ENCODE results near the gene PRDM16.

DNA sequence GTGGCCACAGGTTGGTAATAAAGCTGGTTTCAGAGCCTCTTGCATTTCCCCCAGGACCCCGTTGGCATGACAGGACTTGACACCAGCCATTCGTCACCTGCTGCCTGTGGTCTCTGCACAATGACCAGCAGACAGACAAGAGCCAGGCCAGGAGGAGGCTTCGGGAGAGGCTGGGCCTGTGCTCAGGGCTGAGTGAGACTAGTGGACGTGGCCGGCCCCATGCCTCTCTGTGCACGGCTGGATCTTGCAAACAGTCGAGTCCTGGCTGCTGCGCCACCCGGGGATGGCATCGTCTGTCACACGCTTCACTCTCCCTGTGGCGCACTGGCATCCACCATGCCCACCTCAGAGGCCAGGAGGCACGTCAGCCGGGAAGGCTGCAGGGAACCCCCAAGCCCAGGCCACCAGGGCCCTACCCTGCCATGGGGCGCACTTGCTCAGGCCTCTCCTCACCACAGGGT, 208.0 kb downstream of the PRDM16 start:
- TF ChIP-seq FOXM1 (IDR thresholded peaks at IDR 0.05; ENCODE audit: low read depth) (no peak), JUND (IDR thresholded peaks at IDR 0.05) (no peak), GATA2 (CRISPR knock-in tag; IDR thresholded peaks at IDR 0.05) (no peak), YY1 (IDR thresholded peaks at IDR 0.05; ENCODE audit: low read depth) (no peak), TCF12 (IDR thresholded peaks at IDR 0.05) (no peak), RXRA (IDR thresholded peaks at IDR 0.05; ENCODE audit: borderline replicate concordance, low read depth) (no peak)
- TF ChIP-seq, protein P1, sequence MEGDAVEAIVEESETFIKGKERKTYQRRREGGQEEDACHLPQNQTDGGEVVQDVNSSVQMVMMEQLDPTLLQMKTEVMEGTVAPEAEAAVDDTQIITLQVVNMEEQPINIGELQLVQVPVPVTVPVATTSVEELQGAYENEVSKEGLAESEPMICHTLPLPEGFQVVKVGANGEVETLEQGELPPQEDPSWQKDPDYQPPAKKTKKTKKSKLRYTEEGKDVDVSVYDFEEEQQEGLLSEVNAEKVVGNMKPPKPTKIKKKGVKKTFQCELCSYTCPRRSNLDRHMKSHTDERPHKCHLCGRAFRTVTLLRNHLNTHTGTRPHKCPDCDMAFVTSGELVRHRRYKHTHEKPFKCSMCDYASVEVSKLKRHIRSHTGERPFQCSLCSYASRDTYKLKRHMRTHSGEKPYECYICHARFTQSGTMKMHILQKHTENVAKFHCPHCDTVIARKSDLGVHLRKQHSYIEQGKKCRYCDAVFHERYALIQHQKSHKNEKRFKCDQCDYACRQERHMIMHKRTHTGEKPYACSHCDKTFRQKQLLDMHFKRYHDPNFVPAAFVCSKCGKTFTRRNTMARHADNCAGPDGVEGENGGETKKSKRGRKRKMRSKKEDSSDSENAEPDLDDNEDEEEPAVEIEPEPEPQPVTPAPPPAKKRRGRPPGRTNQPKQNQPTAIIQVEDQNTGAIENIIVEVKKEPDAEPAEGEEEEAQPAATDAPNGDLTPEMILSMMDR (IDR thresholded peaks at IDR 0.05) = no peak

Data from SK-N-SH (cell line).